VCaP (cell line): ENCODE measurements around the gene LDLRAD3.
A peak's percentile ranks its signal among the peaks of the same experiment; 100 is the strongest.

Experiments
- H3K27ac ChIP-seq: fragments of 450-650 bp; 2 replicates; pipeline ENCODE4 v1.5.1; 2017
- TF ChIP-seq, protein P1 (sequence below): fragments of 450-650 bp; conservative IDR thresholded peaks from 2 replicates; pipeline ENCODE4 v1.5.1; 2017; ENCODE audit warnings: mild to moderate bottlenecking, moderate library complexity

The LDLRAD3 gene

GRCh38 chr11:35962369-35963138 is 18.7 kb downstream of the LDLRAD3 start:
- TF ChIP-seq, protein P1, sequence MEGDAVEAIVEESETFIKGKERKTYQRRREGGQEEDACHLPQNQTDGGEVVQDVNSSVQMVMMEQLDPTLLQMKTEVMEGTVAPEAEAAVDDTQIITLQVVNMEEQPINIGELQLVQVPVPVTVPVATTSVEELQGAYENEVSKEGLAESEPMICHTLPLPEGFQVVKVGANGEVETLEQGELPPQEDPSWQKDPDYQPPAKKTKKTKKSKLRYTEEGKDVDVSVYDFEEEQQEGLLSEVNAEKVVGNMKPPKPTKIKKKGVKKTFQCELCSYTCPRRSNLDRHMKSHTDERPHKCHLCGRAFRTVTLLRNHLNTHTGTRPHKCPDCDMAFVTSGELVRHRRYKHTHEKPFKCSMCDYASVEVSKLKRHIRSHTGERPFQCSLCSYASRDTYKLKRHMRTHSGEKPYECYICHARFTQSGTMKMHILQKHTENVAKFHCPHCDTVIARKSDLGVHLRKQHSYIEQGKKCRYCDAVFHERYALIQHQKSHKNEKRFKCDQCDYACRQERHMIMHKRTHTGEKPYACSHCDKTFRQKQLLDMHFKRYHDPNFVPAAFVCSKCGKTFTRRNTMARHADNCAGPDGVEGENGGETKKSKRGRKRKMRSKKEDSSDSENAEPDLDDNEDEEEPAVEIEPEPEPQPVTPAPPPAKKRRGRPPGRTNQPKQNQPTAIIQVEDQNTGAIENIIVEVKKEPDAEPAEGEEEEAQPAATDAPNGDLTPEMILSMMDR = no peak
- H3K27ac ChIP-seq = no peak overlapping the region

DNA sequence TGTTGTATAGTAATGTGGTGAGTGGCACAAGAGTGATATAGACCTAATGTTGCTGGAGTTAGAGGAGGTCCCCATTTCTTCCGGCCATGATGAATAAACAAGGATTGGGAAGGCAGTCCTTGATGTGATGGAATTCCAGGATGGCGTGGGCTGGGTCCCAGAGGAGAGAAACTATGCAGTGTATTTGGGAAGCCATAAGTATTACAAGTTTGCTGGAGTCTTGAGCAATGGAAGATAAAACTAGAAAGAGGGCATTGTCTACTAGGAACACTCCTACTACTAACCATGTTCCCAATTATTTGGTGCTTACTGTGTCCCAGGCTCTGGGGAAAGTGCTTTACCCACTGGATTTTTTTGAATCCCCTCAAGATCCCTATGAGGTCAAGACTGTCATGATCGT is 20.0 kb downstream of the LDLRAD3 start:
- TF ChIP-seq, protein P1 = no peak
- no peak overlapping the region for H3K27ac ChIP-seq

DNA sequence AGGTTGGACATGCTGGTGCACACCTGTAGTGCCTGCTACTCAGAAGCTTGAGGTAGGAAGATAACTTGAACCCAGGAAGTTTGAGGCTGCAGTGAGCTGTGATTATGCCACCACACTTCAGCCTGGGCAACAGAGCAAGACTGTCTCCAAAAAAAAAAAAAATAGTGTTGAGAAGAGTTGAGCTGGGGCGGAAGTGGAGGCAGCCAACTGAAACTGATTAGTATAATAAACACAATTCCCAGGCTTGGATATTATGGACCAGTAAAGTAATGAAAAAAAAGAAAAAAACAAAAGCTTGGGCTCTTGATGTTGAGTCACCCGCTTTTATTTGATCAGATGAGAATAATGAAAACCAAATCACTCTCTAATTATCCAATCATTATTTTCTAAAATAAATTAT is 21.0 kb downstream of the LDLRAD3 start:
- H3K27ac ChIP-seq = no peak overlapping the region

DNA sequence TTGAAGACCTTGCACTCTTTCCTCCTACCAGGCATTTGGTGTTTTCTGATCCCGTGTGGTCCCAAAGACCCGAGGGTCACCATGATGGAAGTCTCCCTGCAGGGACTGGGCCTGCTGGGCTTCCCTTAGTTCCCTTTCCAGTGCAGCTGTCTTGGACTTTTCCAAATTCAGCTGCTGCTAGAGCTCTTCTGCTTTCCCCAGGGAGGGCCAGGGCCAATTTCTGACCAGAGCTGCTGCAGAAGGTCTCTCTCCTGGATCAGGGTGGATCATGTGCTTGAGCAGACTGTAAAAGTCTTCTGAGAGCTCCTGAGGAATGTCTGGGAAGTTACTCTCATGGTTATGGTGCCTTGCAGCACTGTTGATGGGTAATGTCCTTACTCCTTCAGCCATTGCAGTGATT is 23.2 kb downstream of the LDLRAD3 start:
- TF ChIP-seq, protein P1 = no peak
- no peak overlapping the region for H3K27ac ChIP-seq

More for the DNA sequence above, 21.0 kb downstream of the LDLRAD3 start:
- TF ChIP-seq, protein P1 = no peak

- TF ChIP-seq, protein P1 = no peak
- peak overlapping the region; percentile 94 for H3K27ac ChIP-seq
These were observed 24.7 kb downstream of the LDLRAD3 start for GRCh38 chr11:35968386-35969088.

GRCh38 chr11:35969089-35970042 is 25.5 kb downstream of the LDLRAD3 start:
- TF ChIP-seq, protein P1 = no peak
- H3K27ac ChIP-seq = peak overlapping the region; percentile 94

DNA sequence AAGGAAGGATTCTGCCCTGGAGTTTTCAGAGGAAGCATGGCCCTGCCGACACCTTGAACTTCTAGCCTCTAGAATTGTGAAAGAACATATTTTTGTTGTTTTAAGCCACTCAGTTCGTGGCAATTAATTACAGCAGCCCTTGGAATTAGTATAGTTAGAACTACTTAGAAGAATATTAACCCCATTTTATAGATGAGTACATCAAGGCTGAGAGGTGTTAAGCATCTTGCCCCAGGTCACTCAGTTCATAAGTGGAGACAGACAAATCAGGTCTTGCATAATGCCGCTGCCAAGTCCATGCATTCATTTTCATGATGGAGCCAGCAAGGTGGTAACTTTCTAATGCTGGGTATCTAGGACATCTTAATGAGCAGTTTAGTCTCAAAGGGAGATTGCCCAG is 26.6 kb downstream of the LDLRAD3 start:
- H3K27ac ChIP-seq = peak overlapping the region; percentile 94
- TF ChIP-seq, protein P1 = no peak
